ENCODE results near the gene ARFGEF2. TPM values are rescaled to one million over a fixed set of nuclear protein-coding genes. Genes with fewer than 3 reads are reported as not detected.

The ARFGEF2 gene
- total RNA-seq, 1 donor from 2014 or later, result 16.6 TPM

GRCh38 chr20:48957533-48957932 lies 36.0 kb downstream of the ARFGEF2 start:
- Histone ChIP-seq H2AFZ (replicated peaks) (no peak overlapping the region), H3K27me3 (no peaks in the 10 kb centered on the region), H3K4me2 (no peak overlapping the region), H3K36me3 (no peaks in the 10 kb centered on the region), H3K9ac (no peak overlapping the region), H3K4me1 (no peaks in the 10 kb centered on the region), H3F3A (ENCODE audit: low read depth) (no peaks in the 10 kb centered on the region), H3K4me3 (no peak overlapping the region), H3K79me2 (ENCODE audit: low read depth) (no peaks in the 10 kb centered on the region), H3K27ac (no peak overlapping the region), H3K9me3 (ENCODE audit: low read depth) (no peaks in the 10 kb centered on the region), H4K20me1 (ENCODE audit: low read depth) (no peaks in the 10 kb centered on the region)
- H3K27me3 Mint-ChIP-seq (ENCODE audit: insufficient read depth, low read depth), result no peaks in the 10 kb centered on the region
- H3K27ac Mint-ChIP-seq, result no peak overlapping the region
- no peak overlapping the region for H3K4me3 Mint-ChIP-seq
- H3K9me3 Mint-ChIP-seq, result no peaks in the 10 kb centered on the region
- no peak for DNase-seq (ENCODE audit: low spot score)
- TF ChIP-seq CTCF (IDR thresholded peaks at IDR 0.05), result no peak
- H3K36me3 Mint-ChIP-seq, result peaks cover 4% of the 10 kb centered on the region
- no peaks in the 10 kb centered on the region for H3K4me1 Mint-ChIP-seq

- no peak overlapping the region for H3K27ac Mint-ChIP-seq
- Histone ChIP-seq H2AFZ (replicated peaks) (no peak overlapping the region), H3F3A (ENCODE audit: low read depth) (no peaks in the 10 kb centered on the region), H3K4me1 (no peaks in the 10 kb centered on the region), H3K27me3 (no peaks in the 10 kb centered on the region), H3K36me3 (no peaks in the 10 kb centered on the region), H3K79me2 (ENCODE audit: low read depth) (no peaks in the 10 kb centered on the region), H3K4me2 (no peak overlapping the region), H4K20me1 (ENCODE audit: low read depth) (no peaks in the 10 kb centered on the region), H3K4me3 (no peak overlapping the region), H3K27ac (no peak overlapping the region), H3K9ac (no peak overlapping the region), H3K9me3 (ENCODE audit: low read depth) (no peaks in the 10 kb centered on the region)
- no peak overlapping the region for H3K4me3 Mint-ChIP-seq
- no peak for DNase-seq (ENCODE audit: low spot score)
- peaks cover 2% of the 10 kb centered on the region for H3K36me3 Mint-ChIP-seq
- H3K4me1 Mint-ChIP-seq, result no peaks in the 10 kb centered on the region
- TF ChIP-seq EZH2phosphoT487 (IDR thresholded peaks at IDR 0.05) (no peak), CTCF (IDR thresholded peaks at IDR 0.05) (no peak), EZH2 (IDR thresholded peaks at IDR 0.05) (no peak)
- H3K9me3 Mint-ChIP-seq, result no peaks in the 10 kb centered on the region
- no peaks in the 10 kb centered on the region for H3K27me3 Mint-ChIP-seq (ENCODE audit: insufficient read depth, low read depth)
Measured at GRCh38 chr20:48958743-48959142, 37.2 kb downstream of the ARFGEF2 start.

GRCh38 chr20:48959899-48960550 lies 38.5 kb downstream of the ARFGEF2 start:
- Histone ChIP-seq H4K20me1 (ENCODE audit: low read depth) (no peaks in the 10 kb centered on the region), H3K4me3 (no peak overlapping the region), H3F3A (ENCODE audit: low read depth) (no peaks in the 10 kb centered on the region), H3K79me2 (ENCODE audit: low read depth) (no peaks in the 10 kb centered on the region), H3K36me3 (no peaks in the 10 kb centered on the region), H3K9ac (no peak overlapping the region), H3K4me2 (no peak overlapping the region), H3K9me3 (ENCODE audit: low read depth) (no peaks in the 10 kb centered on the region), H3K27me3 (no peaks in the 10 kb centered on the region), H3K4me1 (no peaks in the 10 kb centered on the region), H2AFZ (replicated peaks) (no peak overlapping the region), H3K27ac (no peak overlapping the region)
- H3K4me1 Mint-ChIP-seq, result no peaks in the 10 kb centered on the region
- TF ChIP-seq EZH2phosphoT487 (IDR thresholded peaks at IDR 0.05) (no peak), EZH2 (IDR thresholded peaks at IDR 0.05) (no peak), CTCF (IDR thresholded peaks at IDR 0.05) (no peak)
- no peaks in the 10 kb centered on the region for H3K9me3 Mint-ChIP-seq
- DNase-seq (ENCODE audit: low spot score), result no peak
- no peak overlapping the region for H3K4me3 Mint-ChIP-seq
- H3K27me3 Mint-ChIP-seq (ENCODE audit: insufficient read depth, low read depth), result no peaks in the 10 kb centered on the region
- H3K27ac Mint-ChIP-seq, result no peak overlapping the region
- H3K36me3 Mint-ChIP-seq, result peaks cover 1% of the 10 kb centered on the region

Measured in neural progenitor cell (in vitro differentiated cells).